GM21360 (cell line): Measurements from ENCODE around the gene NRK.
A peak's percentile ranks its signal among the peaks of the same experiment; 100 is the strongest.
"Not testable (repeated sequence)": the region's sequence is repeated elsewhere in the genome, so short reads cannot be mapped to it uniquely, and the experiment has no call there.

Experiments used
- ATAC-seq: cut with Tn5 transposase; IDR thresholded peaks from one replicate; pipeline ENCODE4 v1.9.1; 2021; ENCODE audit warnings: mild to moderate bottlenecking, moderate library complexity; ENCODE audit not compliant: unreplicated experiment

Gene NRK

DNA sequence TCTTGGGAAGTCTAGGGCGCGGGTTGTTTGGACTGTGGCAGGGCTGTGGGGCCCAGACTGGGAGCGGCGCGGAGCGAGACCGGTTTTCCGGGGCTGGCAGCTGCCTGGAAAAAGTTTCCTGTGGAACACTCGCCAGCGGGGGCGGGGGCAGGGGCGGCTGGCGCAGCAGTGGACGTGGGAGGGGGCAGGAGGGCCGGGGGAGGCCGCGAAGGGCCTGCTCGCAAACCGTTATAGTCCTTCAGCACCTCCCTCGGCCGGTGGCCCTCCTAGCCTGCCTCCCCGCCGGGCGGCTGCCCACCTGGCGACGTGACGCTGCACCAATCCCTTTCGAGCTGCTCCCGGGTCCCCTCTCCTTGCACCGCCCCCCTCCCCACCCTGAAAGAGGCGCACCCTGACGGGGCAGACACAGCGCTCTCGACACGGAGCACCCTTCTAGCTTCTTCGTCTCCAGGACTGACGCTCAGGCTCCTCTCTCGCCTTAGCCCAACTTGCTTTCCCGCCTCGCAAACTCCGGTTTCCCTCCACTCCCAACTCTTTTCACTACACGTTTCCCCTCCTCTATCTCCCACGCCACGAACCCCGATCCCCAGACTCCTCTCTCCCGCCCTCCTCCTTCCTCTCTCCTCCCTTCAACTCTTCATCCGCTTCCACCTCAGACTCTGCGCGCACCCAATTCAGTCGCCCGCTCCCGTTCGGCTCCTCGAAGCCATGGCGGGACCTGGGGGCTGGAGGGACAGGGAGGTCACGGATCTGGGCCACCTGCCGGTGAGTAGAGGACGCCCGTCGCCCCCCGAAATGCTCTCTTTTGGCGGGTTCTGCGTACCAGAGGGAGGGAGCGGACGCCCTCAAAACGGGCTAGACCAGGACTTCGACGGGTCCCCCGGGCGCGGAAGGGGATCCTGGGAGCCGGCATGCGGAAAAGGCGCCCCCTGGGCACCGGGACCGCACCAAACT is at the start of gene NRK:
Gene NRK (plus strand): TSS at position 402 of the 954 bp plus-strand sequence. CDS start 307 bp downstream, at position 709.
- ATAC-seq, result no peak

GRCh38 chrX:105773801-105774200 is 48.5 kb upstream of the NRK start:
- no peak for ATAC-seq

DNA sequence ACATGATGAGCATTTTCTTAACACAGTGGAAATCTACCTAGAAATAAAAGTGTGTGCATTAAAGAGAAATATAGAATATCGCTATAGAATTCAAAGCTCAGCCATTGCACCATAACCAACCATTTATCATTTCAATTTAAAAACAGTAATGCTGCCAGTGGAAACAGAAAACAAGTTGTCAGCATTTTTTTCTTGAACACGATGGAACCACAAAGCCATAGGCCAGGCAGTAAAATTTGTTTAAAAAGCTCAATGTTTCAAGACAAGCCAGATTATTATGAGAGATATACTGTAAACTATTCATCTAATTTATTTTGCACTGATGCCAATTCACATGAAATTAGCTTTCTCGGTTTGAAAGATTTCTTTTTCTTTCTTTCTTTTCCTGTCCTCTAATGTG is 46.7 kb upstream of the NRK start:
- no peak for ATAC-seq

GRCh38 chrX:105781804-105782203 is 40.5 kb upstream of the NRK start:
- no peak for ATAC-seq

DNA sequence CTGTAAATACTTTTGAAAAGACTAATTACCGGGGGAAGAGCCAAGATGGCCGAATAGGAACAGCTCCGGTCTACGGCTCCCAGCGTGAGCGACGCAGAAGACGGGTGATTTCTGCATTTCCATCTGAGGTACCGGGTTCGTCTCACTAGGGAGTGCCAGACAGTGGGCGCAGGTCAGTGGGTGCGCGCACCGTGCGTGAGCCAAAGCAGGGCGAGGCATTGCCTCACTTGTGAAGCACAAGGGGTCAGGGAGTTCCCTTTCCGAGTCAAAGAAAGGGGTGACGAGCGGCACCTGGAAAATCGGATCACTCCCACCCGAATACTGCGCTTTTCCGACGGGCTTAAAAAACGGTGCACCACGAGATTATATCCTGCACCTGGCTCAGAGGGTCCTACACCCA is 25.5 kb upstream of the NRK start:
- ATAC-seq, result not testable (repeated sequence)

GRCh38 chrX:105803891-105804290 is 18.4 kb upstream of the NRK start:
- ATAC-seq, result no peak

- not testable (repeated sequence) for ATAC-seq
These were observed 16.7 kb upstream of the NRK start for GRCh38 chrX:105805655-105806054.

DNA sequence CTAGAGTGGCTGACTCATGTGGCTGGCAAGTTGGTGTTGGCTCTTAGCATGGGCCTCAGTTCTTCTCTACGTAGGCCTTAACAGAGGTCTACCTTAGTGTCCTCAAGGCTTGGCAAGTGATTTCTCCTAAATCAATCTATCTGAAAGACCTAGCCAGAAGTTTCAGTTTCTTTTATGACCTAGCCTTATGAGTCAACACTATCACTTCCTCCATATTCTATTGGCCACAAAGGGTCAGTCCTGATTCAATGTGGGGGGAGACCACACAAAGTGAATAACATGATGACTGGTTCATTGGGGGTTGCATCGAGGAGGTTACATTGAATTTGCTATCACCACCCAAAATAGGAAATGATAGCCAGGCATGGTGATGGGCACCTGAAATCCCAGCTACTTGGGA is 5.8 kb upstream of the NRK start:
- no peak for ATAC-seq

DNA sequence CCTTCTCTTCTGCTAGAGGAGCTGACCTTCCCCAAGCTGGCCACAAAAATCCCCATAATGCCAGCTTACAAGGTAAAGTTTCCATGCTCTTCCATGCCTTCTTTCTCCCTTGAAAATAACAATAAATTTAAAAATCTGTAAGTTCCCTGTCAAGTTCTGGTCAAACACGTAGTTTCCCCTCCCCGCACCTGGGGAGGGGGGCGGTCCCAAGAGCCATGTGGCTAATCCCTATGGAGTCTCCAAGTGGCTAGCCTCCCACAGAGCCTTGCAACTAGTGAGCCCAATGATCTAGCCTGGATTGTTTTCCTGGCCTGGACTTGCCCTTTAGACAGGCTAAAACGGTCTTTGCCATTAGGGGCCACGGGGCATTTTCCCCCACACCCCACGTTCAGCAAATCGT is 2.1 kb upstream of the NRK start:
- ATAC-seq, result no peak

GRCh38 chrX:105821471-105822121 is 743 bp upstream of the NRK start:
- no peak for ATAC-seq

- ATAC-seq, result no peak
These were observed 735 bp downstream of the NRK start for GRCh38 chrX:105823092-105823455.

GRCh38 chrX:105829011-105829410 is 6.7 kb downstream of the NRK start:
- no peak for ATAC-seq

GRCh38 chrX:105837232-105837631 is 14.9 kb downstream of the NRK start:
- no peak for ATAC-seq

DNA sequence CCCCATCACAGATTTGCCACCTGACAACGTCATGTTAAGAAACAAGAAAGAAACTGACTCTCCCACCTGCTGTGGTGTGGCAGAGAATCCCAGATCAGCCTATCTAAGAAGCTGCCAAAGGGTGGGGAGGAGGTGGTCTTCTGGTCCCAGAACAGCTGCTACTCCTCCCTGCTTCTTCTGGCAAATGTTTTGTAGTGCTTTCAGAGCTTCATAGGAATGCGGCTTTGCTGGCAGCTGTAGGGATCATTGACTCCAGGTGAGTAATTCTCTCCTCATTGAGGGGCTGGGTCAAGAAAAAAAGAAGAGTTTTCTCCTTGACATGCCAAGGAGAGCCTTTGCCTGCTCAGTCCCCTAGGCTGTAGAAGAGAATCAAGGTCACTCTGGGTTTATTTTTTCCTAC is 23.3 kb downstream of the NRK start:
- no peak for ATAC-seq

DNA sequence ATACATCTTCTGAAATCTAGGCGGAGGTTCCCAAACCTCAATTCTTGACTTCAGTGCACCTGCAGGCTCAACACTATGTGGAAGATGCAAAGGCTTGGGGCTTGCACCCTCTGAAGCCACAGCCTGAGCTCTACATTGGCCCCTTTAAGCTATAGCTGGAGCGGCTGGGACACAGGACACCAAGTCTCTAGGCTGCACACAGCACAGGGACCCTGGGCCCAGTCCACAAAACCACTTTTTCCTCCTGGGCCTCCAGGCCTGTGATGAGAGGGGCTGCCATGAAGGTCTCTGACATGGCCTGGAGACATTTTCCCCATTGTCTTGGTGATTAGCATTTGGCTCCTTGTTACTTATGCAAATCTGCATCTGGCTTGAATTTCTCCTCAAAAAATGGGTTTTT is 27.8 kb downstream of the NRK start:
- ATAC-seq, result not testable (repeated sequence)

DNA sequence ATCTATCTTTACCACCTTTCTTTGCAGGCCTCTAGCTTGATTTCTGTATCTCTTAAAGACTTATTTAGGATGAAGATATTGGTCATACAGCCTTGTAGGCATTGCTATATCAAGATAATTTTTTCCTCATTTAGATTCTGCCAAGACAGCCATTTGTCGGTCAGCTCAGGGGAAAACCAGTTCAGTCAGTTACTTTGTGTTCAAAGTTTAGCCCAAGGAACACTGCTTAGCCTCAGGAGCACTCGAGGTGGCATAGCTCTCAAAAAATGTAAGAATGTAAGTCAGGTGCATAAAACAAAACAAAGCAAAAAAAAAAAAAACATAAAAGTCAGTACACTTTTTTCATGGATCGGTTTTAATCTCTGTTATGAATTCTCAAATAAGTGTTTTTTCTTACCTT is 43.4 kb downstream of the NRK start:
- ATAC-seq, result no peak

DNA sequence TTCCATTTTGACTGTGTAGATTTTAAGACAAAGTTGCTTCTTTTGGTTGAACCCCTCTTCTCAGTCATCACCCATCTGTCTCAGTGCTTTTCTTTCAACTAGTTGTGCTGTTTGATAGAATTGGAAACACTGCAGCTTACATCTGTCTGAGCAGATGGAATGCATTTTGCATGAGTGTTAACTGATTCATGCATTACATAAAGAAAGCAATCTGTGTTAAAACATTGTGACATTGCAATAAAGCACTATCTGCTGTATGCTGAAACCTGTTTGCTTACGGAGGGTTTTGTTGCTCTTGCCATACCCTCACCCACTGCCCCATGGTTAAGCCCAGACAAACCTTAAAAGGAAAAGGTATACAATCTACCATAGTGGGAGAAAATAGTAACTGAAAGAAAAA is 47.4 kb downstream of the NRK start:
- no peak for ATAC-seq

DNA sequence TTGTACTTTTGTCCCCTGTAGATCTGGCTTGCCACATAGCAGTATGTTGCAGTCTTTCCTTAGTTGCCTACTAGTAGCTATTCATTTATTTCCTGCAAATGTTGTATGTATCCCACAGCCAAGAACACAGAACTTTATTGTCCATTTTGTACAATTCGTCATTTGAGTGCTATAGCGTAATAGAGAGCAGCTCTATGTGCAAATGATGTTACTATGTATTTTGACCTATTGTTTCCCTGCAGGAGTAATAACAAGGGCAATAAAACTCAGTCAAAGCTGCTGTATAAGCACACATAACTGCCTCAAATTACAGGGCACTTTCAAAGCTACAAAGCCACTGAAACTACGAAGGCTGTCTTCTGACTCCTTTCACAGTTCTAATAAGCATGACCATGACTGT is 48.1 kb downstream of the NRK start:
- no peak for ATAC-seq

GRCh38 chrX:105872941-105873340 is 50.6 kb downstream of the NRK start:
- no peak for ATAC-seq

DNA sequence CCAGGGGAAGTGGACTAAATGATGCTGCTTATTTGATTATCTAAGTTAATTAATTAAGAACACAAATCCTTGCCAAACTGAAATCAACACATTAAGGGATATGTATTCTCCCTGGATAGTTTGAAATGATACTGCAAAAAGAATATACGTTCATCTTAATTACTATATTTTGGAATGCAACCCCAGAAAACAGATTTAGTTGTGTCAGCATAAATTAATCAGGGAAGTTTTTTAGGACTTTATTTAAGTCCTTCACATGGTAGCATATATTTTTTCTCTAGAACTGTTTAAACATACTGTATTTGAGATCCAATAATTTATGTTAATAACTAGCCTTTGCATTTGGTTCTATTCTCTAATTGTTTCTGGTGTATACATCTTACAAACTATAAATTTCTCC is 52.5 kb downstream of the NRK start:
- no peak for ATAC-seq

DNA sequence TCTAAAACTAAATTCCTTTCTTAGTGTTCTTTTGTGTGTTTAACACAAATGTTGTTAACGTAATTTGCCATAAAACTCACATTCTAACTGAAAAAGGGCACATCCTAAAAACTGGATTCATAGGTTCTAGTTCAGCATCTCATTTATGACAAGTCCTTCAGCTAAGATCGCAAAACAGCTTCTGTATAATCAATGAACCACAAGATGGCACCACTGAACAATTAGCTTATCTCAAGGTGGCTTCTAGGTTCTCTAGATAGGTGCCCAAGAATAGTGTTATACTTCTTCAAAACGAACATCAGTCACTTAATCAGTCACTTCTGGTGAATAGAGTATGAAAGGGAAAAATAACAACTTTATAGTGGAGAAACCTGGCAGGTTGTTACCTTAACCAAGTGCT is 54.3 kb downstream of the NRK start:
- peak; percentile 63 for ATAC-seq

- no peak for ATAC-seq
These were observed 58.2 kb downstream of the NRK start for GRCh38 chrX:105880491-105880890.
